ENCODE measurements around the gene BAIAP2L2. TPM values are rescaled to one million over a fixed set of nuclear protein-coding genes. Genes with fewer than 3 reads are reported as not detected.
"Not testable (repeated sequence)": the region's sequence is repeated elsewhere in the genome, so short reads cannot be mapped to it uniquely, and the experiment has no call there.

The BAIAP2L2 gene
- total RNA-seq, 1 donor from 2014 or later: 0.86 TPM

GRCh38 chr22:38122616-38123015, 12.1 kb upstream of the BAIAP2L2 start:
- H3K27ac Mint-ChIP-seq: no peak overlapping the region

GRCh38 chr22:38120359-38121110, 10.1 kb upstream of the BAIAP2L2 start:
- H3K36me3 Mint-ChIP-seq: no peaks in the 10 kb centered on the region
- H3K27me3 Mint-ChIP-seq (ENCODE audit: insufficient read depth, low read depth): peaks cover 2% of the 10 kb centered on the region
- no peak for DNase-seq (ENCODE audit: low spot score)
- no peak overlapping the region for H2AFZ ChIP-seq (replicated peaks)
- no peak overlapping the region for H3K27ac ChIP-seq
- H3K9me3 Mint-ChIP-seq: no peaks in the 10 kb centered on the region
- no peak overlapping the region for H3K4me2 ChIP-seq
- no peaks in the 10 kb centered on the region for H3K9me3 ChIP-seq (ENCODE audit: low read depth)
- TF ChIP-seq EZH2phosphoT487 (IDR thresholded peaks at IDR 0.05) (no peak), EZH2 (IDR thresholded peaks at IDR 0.05) (no peak), CTCF (IDR thresholded peaks at IDR 0.05) (no peak)
- no peaks in the 10 kb centered on the region for H3K4me1 ChIP-seq
- no peaks in the 10 kb centered on the region for H3F3A ChIP-seq (ENCODE audit: low read depth)
- H3K27ac Mint-ChIP-seq: no peak overlapping the region
- H3K27me3 ChIP-seq: no peaks in the 10 kb centered on the region
- H3K4me3 ChIP-seq: no peak overlapping the region
- no peak overlapping the region for H3K4me3 Mint-ChIP-seq
- H3K9ac ChIP-seq: no peak overlapping the region
- H3K4me1 Mint-ChIP-seq: no peaks in the 10 kb centered on the region
- H3K36me3 ChIP-seq: no peaks in the 10 kb centered on the region
- no peaks in the 10 kb centered on the region for H3K79me2 ChIP-seq (ENCODE audit: low read depth)
- H4K20me1 ChIP-seq (ENCODE audit: low read depth): no peaks in the 10 kb centered on the region

More at GRCh38 chr22:38122616-38123015, 12.1 kb upstream of the BAIAP2L2 start:
- H3K9me3 ChIP-seq (ENCODE audit: low read depth): no peaks in the 10 kb centered on the region
- H3K4me3 ChIP-seq: no peak overlapping the region
- H3K4me3 Mint-ChIP-seq: no peak overlapping the region
- H4K20me1 ChIP-seq (ENCODE audit: low read depth): no peaks in the 10 kb centered on the region
- H2AFZ ChIP-seq (replicated peaks): no peak overlapping the region
- H3F3A ChIP-seq (ENCODE audit: low read depth): no peaks in the 10 kb centered on the region
- no peaks in the 10 kb centered on the region for H3K9me3 Mint-ChIP-seq
- H3K4me1 ChIP-seq: no peaks in the 10 kb centered on the region
- H3K27me3 Mint-ChIP-seq (ENCODE audit: insufficient read depth, low read depth): peaks cover 2% of the 10 kb centered on the region
- TF ChIP-seq EZH2phosphoT487 (IDR thresholded peaks at IDR 0.05) (no peak), EZH2 (IDR thresholded peaks at IDR 0.05) (no peak), CTCF (IDR thresholded peaks at IDR 0.05) (no peak)
- H3K36me3 ChIP-seq: no peaks in the 10 kb centered on the region
- no peaks in the 10 kb centered on the region for H3K4me1 Mint-ChIP-seq
- no peak for DNase-seq (ENCODE audit: low spot score)
- H3K4me2 ChIP-seq: no peak overlapping the region
- no peaks in the 10 kb centered on the region for H3K79me2 ChIP-seq (ENCODE audit: low read depth)
- H3K9ac ChIP-seq: no peak overlapping the region
- H3K27me3 ChIP-seq: no peaks in the 10 kb centered on the region
- H3K36me3 Mint-ChIP-seq: no peaks in the 10 kb centered on the region
- no peak overlapping the region for H3K27ac ChIP-seq

GRCh38 chr22:38118747-38119146, 8.3 kb upstream of the BAIAP2L2 start:
- not testable (repeated sequence) for H3K27ac ChIP-seq; H3K36me3 ChIP-seq; DNase-seq (ENCODE audit: low spot score); H4K20me1 ChIP-seq (ENCODE audit: low read depth); H3K79me2 ChIP-seq (ENCODE audit: low read depth); H3K27me3 ChIP-seq; H3K27ac Mint-ChIP-seq; H3K9me3 ChIP-seq (ENCODE audit: low read depth); H3K9ac ChIP-seq; H2AFZ ChIP-seq (replicated peaks); H3K36me3 Mint-ChIP-seq; H3F3A ChIP-seq (ENCODE audit: low read depth); H3K4me3 Mint-ChIP-seq; H3K27me3 Mint-ChIP-seq (ENCODE audit: insufficient read depth, low read depth); H3K4me2 ChIP-seq; H3K4me3 ChIP-seq; H3K9me3 Mint-ChIP-seq; H3K4me1 ChIP-seq; H3K4me1 Mint-ChIP-seq

GRCh38 chr22:38118182-38118581, 7.7 kb upstream of the BAIAP2L2 start:
- Histone ChIP-seq H3K9ac (no peak overlapping the region), H3K27ac (no peak overlapping the region), H2AFZ (replicated peaks) (no peak overlapping the region), H3F3A (ENCODE audit: low read depth) (no peaks in the 10 kb centered on the region), H3K79me2 (ENCODE audit: low read depth) (no peaks in the 10 kb centered on the region), H3K4me3 (no peak overlapping the region), H3K36me3 (no peaks in the 10 kb centered on the region), H4K20me1 (ENCODE audit: low read depth) (no peaks in the 10 kb centered on the region), H3K4me2 (no peak overlapping the region), H3K4me1 (no peaks in the 10 kb centered on the region), H3K27me3 (no peaks in the 10 kb centered on the region), H3K9me3 (ENCODE audit: low read depth) (no peaks in the 10 kb centered on the region)
- Mint-ChIP-seq H3K9me3 (no peaks in the 10 kb centered on the region), H3K4me1 (peaks cover 10% of the 10 kb centered on the region), H3K36me3 (no peaks in the 10 kb centered on the region), H3K27me3 (ENCODE audit: insufficient read depth, low read depth) (no peaks in the 10 kb centered on the region), H3K4me3 (no peak overlapping the region), H3K27ac (no peak overlapping the region)
- DNase-seq (ENCODE audit: low spot score): no peak
- TF ChIP-seq EZH2phosphoT487 (IDR thresholded peaks at IDR 0.05) (no peak), CTCF (IDR thresholded peaks at IDR 0.05) (no peak), EZH2 (IDR thresholded peaks at IDR 0.05) (no peak)

GRCh38 chr22:38117556-38117955, 7.1 kb upstream of the BAIAP2L2 start:
- H3K79me2 ChIP-seq (ENCODE audit: low read depth); H3K27me3 Mint-ChIP-seq (ENCODE audit: insufficient read depth, low read depth); H4K20me1 ChIP-seq (ENCODE audit: low read depth); H3K9me3 Mint-ChIP-seq; H3K27ac ChIP-seq; H3K36me3 ChIP-seq; H3K36me3 Mint-ChIP-seq; H3K4me3 ChIP-seq; H3K4me1 ChIP-seq; H3K4me2 ChIP-seq; DNase-seq (ENCODE audit: low spot score); H3K27ac Mint-ChIP-seq; H2AFZ ChIP-seq (replicated peaks); H3K27me3 ChIP-seq; H3K4me3 Mint-ChIP-seq; H3K9ac ChIP-seq; H3F3A ChIP-seq (ENCODE audit: low read depth); H3K9me3 ChIP-seq (ENCODE audit: low read depth): not testable (repeated sequence)
- H3K4me1 Mint-ChIP-seq: peaks cover 12% of the 10 kb centered on the region

All from neural progenitor cell (in vitro differentiated cells).